Melanocyte of skin (primary cell): ENCODE data around the gene CDRT4. TPM values are rescaled to one million over a fixed set of nuclear protein-coding genes. Genes with fewer than 3 reads are reported as not detected.

ENCODE experiments used
- total RNA-seq, 2 donors: library from RNA; depleted of rRNA; stranded (reverse); fragments of >200 nt; gene quantifications; 2 replicates each; pipeline ENCODE4 v1.2.3, GENCODE V29; 2012

CDRT4 gene
- under 1 TPM in 1 of 2 donors, not detected in 1; 0.67 TPM for total RNA-seq

GRCh38 chr17:15467592-15467991 is at the start of gene CDRT4:
TSS of gene CDRT4 (minus strand) at chr17:15467621. CDS start at chr17:15440238, 27,383 bp downstream.

Other genes with a start within 250 kb of the CDRT4 start
- gene PMP22, start 202.3 kb downstream of the CDRT4 start, total RNA-seq = 100 to 1,000 TPM; 120 to 169 TPM
- not detected for gene TEKT3, start 126.0 kb downstream of the CDRT4 start, total RNA-seq
- gene TVP23C, start 95.9 kb upstream of the CDRT4 start, total RNA-seq = 1 to 10 TPM; 3.4 to 8.0 TPM
- under 1 TPM; 0.33 to 0.69 TPM for gene FBXW10B, start 152.1 kb upstream of the CDRT4 start, total RNA-seq
- 10 to 100 TPM; 35.4 to 45.0 TPM for gene TRIM16, start 216.7 kb upstream of the CDRT4 start, total RNA-seq
- gene ZNF286A, start 232.1 kb upstream of the CDRT4 start, total RNA-seq = 10 to 100 TPM; 23.6 to 28.2 TPM